Body of pancreas (tissue), 4 donors: ENCODE measurements around the gene TMEM184A.

ENCODE experiments used
- CTCF ChIP-seq, 7 experiments: fragments of 450-650 bp in 4 of 7; fragments of 200-600 bp in 3 of 7; sonication (generic) in 3 of 7; IDR thresholded peaks; one replicate each; pipeline ENCODE4 v1.5.1; 2016 to 2019; ENCODE audit warnings: antibody characterized with exemption in 7 of 7
- POLR2A ChIP-seq, 3 donors: fragments of 450-650 bp; IDR thresholded peaks; one replicate each; pipeline ENCODE4 v1.6.1; 2016; ENCODE audit warnings: antibody characterized with exemption in 3 of 3, mild to moderate bottlenecking in 2 of 3

GRCh38 chr7:1544178-1544895 is 11.7 kb downstream of the TMEM184A start:
- TF ChIP-seq CTCF (IDR thresholded peaks at IDR 0.05) (no peak), POLR2A (IDR thresholded peaks at IDR 0.05) (no peak)
